DND-41 (cell line): ENCODE data around the gene JADE2.
"Not testable (repeated sequence)": the region's sequence is repeated elsewhere in the genome, so short reads cannot be mapped to it uniquely, and the experiment has no call there.

Source experiments
- EZH2 ChIP-seq: IDR thresholded peaks from 3 replicates; pipeline ENCODE4 v1.6.1; 2012; ENCODE audit warnings: borderline replicate concordance, low read depth, mild to moderate bottlenecking, moderate library complexity, low read length, inconsistent platforms; ENCODE audit not compliant: severe bottlenecking
- TF ChIP-seq, protein P1 (sequence below): IDR thresholded peaks from 2 replicates; pipeline ENCODE4 v1.5.1; 2012; ENCODE audit warnings: borderline replicate concordance, low read length, moderate library complexity, mild to moderate bottlenecking; ENCODE audit not compliant: poor library complexity, severe bottlenecking; ENCODE audit errors: extremely low read depth

DNA sequence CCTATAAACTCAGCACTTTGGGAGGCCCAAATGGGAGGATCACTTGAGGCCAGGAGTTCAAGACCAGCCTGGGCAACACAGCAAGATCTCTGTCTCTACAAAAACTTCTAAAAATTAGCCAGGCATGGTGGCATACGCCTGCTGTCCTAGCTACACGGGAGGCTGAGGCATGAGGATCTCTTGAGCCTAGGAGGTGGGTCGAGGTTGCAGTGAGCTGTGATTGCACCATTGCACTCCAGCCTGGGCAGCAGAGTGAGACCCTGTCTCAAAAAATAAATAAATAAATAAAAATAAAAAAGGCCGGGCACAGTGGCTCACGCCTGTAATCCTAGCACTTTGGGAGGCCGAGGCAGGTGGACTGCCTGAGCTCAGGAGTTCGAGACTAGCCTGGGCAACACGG is 8.5 kb upstream of the JADE2 start:
- TF ChIP-seq, protein P1, sequence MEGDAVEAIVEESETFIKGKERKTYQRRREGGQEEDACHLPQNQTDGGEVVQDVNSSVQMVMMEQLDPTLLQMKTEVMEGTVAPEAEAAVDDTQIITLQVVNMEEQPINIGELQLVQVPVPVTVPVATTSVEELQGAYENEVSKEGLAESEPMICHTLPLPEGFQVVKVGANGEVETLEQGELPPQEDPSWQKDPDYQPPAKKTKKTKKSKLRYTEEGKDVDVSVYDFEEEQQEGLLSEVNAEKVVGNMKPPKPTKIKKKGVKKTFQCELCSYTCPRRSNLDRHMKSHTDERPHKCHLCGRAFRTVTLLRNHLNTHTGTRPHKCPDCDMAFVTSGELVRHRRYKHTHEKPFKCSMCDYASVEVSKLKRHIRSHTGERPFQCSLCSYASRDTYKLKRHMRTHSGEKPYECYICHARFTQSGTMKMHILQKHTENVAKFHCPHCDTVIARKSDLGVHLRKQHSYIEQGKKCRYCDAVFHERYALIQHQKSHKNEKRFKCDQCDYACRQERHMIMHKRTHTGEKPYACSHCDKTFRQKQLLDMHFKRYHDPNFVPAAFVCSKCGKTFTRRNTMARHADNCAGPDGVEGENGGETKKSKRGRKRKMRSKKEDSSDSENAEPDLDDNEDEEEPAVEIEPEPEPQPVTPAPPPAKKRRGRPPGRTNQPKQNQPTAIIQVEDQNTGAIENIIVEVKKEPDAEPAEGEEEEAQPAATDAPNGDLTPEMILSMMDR, result not testable (repeated sequence)
- TF ChIP-seq EZH2, result not testable (repeated sequence)
